Activated CD4-positive, alpha-beta T cell treated with anti-CD3 and anti-CD28 coated beads, Interleukin-2, amount 50 U/mL, for 4 hours (primary cell): ENCODE results near the gene CATSPERB.
"Not testable (repeated sequence)": the region's sequence is repeated elsewhere in the genome, so short reads cannot be mapped to it uniquely, and the experiment has no call there.

Source experiments
- DNase-seq, 2 experiments: peaks; one replicate each; pipeline ENCODE4 v3.0.0-alpha.2; 2020

CATSPERB gene

GRCh38 chr14:91731986-91732385 is at the start of gene CATSPERB:
Gene CATSPERB, minus strand, starts transcription at chr14:91732086. Its CDS starts 2,607 bp downstream, at chr14:91729479.
- DNase-seq = no peak

- DNase-seq = no peak
Measured at GRCh38 chr14:91780452-91780851, 48.6 kb upstream of the CATSPERB start.

DNA sequence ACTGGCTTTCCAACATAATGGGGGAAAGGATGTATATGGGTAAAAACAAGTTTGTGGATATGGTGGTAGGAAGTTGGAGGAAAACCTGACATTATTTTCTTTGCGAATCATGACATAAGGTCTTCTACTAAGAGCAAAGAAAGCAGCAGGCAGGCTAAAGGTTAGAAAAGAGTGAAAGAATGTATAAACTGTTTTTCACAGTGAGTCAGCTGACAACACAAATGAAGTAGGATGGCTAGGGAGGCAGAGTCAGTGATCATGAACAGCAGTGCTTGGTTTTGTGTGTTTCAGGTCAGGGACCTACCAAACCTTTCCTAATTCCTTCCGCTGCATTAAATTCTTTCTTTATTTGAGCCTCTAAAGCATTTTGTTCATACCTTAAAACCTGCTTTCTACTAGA is 46.3 kb upstream of the CATSPERB start:
- no peak for DNase-seq

DNA sequence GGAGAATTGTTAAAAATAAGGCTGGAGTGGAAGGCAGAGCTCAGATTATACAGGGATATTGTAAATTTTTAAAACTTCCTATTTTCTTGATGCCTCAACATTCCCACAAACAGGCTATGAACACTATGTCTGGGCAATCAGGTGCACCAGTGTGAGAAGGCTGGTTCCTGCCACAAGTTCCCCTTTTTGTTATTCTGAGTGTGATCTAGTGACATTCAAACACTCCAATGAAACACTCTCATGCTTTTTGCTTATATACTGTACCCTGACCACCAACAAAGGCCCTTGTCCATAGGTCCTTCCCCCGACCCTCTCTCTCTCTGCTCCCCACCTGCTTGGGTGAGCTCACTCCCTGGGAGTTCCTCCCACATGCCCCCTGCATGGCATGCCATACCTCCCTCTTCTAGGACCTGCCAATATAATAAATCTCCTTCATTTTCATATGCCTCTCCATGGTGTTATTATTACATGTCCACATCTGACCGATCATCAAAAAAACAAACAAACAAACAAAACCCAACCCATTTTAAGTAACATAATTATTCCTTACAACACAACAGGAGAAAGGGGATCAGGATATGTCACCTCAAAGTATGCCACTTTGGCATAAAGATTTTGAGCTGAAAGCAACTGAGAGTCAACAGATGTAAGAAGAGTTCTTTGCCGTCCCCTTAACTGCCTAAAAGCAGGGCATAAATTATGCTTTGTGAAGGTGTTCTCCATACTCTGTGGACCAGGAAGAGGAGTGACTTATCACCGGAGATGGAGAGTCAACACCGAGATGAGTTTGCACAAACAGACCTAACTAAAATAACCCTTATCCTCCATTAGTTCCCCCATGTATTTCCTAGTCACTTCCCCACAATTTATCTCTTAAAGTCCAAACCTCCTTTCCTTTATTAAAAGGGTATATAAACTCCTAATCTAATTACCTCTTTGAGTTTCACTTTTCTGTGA is 42.5 kb upstream of the CATSPERB start:
- DNase-seq = no peak

DNA sequence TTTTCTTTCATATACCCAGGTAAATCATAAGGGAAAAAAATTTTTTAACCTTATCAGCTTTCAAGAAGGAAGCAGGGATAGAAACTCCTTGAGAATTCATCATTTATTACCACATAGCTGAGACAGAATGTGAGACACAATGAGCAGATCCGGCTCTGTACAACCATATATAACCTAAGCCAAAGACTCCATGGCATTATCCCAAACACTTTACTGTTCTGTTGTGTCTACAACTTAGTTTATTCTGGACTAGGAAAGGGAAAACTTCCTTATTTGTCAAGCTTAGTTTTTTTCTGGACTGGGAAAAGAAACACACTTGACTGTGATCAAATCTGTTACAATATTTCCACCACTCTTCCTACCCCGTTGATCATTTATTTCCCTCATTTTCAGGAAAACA is 38.3 kb upstream of the CATSPERB start:
- no peak for DNase-seq

GRCh38 chr14:91755570-91756295 is 23.8 kb upstream of the CATSPERB start:
- no peak for DNase-seq

DNA sequence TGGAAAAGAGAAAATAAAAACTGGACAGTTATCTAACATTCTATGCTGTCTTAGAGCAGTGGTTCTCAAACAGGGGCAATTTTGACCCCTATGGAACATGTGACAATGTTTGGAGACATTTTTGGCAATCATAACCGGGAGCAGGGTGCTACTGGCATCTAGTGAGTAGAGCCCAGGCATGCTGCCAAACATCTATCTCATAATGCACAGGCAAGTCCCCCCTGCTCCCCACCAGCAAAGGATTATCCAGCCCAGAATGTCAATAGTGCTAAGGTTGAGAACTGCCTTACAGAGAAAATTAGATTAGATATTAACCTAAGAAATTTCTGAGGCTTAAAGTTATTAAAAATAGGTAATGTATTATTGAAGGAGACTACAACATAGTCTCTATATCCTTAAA is 22.9 kb upstream of the CATSPERB start:
- no peak for DNase-seq

DNA sequence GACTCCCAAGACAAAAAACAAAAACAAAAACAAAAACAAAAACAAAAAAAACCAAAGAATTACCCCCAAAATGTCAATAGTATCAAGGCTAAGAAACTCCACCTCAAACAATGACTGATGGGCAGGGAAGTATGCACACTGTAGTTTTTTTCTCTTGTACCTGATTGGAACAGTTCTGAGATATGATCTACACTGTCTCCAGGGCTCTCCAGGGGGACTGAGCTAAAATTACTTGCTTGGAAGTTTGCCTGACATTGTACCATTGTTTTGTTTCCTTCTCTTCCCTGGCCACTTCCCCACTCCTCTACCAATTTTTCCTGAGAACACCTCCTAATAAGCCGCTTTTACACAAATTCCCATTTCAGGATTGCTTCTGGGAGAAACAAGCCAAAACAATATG is 22.3 kb upstream of the CATSPERB start:
- DNase-seq = no peak

GRCh38 chr14:91753501-91754128 is 21.7 kb upstream of the CATSPERB start:
- DNase-seq = no peak

DNA sequence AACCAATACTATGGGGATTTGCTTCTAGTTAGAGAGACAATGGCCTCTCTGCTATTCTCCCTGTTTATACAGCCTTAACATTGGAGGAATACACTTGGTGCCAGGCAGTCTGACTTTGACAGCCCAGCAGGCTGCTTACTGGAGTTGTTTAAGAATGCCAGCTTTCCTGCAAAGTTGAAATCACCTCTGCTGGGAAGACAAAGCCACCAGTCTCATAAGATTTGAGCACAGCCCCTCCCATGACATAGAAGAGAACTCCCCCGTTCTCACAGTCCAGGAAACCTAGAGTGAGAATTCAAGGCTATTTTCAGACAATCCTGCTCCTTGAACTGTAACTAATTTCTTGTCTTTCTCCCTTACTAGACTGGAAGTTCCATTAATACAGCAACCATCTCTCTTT is 21.1 kb upstream of the CATSPERB start:
- no peak for DNase-seq

DNA sequence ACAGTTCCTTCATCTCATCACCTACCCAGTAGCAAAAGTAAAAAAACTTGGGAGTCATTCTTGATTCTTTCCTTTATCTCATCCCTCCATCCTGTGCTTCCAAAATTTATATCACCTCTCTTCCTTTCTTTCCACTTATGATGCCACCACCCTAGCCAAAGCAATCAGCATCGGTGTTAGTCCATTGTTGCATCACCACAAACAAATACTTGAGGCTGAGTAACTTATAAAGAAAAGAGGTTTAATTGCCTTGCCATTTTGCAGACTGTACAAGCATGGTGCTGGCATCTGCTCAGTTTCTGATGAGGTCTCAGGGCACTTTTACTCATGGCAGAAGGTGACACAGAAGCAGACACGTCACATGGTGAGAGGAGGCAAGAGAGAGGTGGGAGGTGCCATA is 19.8 kb upstream of the CATSPERB start:
- DNase-seq = no peak

GRCh38 chr14:91750634-91751198 is 18.8 kb upstream of the CATSPERB start:
- DNase-seq = no peak

DNA sequence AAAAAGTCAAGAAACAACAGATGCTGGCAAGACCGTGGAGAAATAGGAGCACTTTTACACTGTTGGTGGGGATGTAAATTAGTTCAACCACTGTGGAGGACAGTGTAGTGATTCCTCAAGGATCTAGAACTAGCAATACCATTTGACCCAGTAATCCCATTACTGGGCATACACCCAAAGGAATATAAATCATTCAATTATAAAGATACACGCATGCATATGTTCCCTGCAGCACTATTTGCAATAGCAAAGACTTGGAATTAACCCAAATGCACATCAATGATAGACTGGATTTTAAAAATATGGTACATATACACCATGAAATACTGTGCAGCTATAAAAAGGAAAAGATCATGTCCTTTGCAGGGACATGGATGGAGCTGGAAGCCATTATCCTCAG is 18.0 kb upstream of the CATSPERB start:
- no peak for DNase-seq

DNA sequence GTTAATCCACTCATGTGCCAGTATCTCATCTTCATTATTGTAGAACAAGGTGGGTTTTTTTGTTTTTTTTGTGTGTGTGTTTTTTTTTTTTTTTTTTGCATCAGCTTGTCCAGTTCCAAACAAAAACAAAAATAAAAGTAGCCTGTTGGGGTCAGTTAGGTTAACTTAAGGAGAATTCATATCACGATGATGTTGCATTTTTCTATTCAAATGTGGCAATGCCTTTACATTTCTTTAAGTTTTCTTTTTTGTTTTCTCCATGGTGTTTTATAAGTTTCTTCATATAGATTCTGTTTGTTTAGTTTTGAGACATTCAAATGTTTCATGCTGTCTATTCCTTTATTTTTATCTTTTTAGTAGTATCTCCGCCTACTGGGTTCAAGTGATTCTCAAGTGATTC is 16.2 kb upstream of the CATSPERB start:
- DNase-seq = no peak

- DNase-seq = no peak
Measured at GRCh38 chr14:91745344-91745743, 13.5 kb upstream of the CATSPERB start.

GRCh38 chr14:91744068-91744480 is 12.2 kb upstream of the CATSPERB start:
- no peak for DNase-seq

- no peak for DNase-seq
Measured at GRCh38 chr14:91743305-91743653, 11.4 kb upstream of the CATSPERB start.

DNA sequence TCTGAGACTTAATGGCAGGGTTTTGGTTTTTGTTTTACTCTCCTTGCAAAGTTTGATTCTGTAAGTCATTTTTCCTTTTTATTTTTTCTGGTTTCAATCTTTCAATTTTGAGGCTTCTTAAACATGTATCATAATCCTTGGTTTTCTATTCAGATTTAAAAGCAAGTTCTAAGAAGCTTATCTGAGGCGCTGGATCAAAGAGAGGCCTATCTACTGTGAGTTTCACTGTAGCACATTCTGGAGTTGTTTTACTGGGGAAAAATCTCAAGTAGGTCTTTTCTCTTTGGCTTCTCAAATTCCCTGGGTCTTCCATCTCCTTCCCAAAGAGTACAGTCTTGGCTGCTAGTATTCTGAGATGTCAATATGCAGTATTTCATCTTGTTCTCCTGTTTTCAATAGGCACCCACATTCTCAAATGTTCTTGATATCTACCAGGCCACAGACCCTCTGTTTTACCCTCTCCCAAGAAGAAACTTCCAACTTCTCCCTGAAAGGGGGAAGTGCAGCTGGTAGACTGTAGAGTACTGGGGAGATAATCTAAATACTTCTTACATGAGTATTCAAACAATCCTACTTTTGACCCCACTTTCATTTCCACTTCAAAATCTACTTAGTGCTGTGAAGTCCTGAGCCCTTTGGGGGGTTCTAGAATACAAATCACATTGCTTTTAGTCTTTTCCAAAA is 10.9 kb upstream of the CATSPERB start:
- DNase-seq = no peak

- DNase-seq = not testable (repeated sequence)
Measured at GRCh38 chr14:91739867-91740266, 8.0 kb upstream of the CATSPERB start.

- no peak for DNase-seq
Measured at GRCh38 chr14:91737619-91738018, 5.7 kb upstream of the CATSPERB start.

DNA sequence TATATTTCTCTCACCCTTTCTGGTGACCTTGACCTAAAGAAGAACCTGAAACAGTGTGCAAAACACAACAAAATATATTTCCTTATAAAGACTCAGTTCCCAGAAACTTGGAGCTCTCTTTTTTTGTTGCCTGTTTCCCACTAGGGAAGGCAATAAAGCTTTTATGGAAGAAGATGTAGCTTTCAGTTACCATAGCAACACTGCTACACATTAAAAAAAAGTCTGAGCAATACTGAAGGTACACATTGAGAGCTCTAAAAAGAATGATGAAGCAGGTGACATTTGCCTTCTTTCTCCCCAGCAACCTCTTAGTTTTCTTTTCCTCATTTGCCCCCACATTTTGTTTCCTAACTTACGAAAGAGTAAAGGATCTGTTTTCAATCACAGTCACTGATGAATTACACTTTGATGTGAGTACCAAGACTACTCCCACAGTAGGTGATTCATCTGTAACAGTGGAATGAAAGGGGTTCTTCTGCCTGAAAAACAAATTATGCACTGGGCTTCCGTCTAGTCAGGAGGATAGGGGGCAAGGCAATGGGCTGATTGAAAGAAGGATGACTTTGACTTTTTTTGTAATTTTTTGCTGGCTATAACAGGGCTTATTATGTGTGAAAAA is 1.1 kb upstream of the CATSPERB start:
- DNase-seq = no peak

GRCh38 chr14:91732439-91732838 is 553 bp upstream of the CATSPERB start:
- no peak for DNase-seq
